ENCODE data around the gene HECTD3. TPM values are rescaled to one million over a fixed set of nuclear protein-coding genes. Genes with fewer than 3 reads are reported as not detected.

The HECTD3 gene
- total RNA-seq, 2 donors from 2014 or later: 89.1 to 103 TPM

DNA sequence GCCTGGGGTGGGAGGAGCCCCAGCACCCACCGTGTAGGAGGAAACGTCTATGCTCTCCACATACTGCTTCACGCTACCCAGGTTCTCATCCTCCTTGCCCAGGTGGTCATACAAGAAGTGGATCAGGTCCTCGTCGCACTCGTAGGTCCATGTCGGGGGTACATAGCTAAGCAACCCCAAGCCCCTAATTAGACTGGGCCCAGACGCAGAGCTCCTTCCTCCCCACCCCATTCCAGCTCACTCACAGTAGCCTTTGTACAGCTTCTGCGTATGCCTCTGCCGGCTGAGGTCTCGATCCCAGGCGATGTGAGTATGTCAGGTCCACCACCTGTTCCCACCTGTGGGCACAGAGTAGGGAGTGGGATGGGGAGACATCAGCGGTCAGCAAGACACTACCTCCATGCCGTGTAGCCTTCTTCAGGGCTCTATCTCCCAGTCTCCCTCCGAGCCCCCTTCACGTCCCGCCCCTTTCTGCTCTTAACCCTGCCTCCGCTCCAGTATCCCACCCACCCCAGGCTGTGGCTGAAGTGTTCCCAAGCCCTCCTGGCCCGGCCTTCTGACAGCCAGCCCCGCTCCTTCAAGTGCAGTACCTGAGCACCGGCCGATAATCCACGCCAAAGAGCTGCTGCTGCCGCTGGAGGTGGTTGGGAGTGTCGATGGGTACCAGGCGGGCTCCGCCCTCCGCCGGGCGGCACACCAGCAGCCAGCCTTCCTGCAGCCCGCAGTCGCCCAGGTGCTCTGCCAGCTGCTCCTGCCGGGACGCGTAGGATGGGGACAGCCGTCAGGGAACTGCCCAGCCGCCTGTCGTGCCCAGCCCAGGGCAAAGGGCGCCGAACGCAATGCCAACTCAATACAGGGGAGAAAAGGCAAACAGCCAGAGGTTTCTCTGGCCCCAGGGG lies 919 bp downstream of the HECTD3 start:
- peak overlapping the region; percentile 90 for H3K4me3 ChIP-seq
- H3K27ac ChIP-seq: peak overlapping the region; percentile 75
- TF ChIP-seq CTCF (IDR thresholded peaks at IDR 0.05): no peak
- intact Hi-C loops (cut with DNase I): loop anchor here (5.0 kb wide), 1 partner anchor 482 kb away; the partner anchor contains the start of gene TESK2
- H3K9ac ChIP-seq (ENCODE audit: low read depth in 2 of 2, low read length in 2 of 2): peak overlapping the region; percentile 76 to 84
- H3K9me3 ChIP-seq: no peaks in the 10 kb centered on the region
- H3K36me3 ChIP-seq: peaks cover 31% of the 10 kb centered on the region
- H3K4me1 ChIP-seq: peaks cover 12% of the 10 kb centered on the region
- no peaks in the 10 kb centered on the region for H3K27me3 ChIP-seq
- DNase-seq: peak; percentile 81

DNA sequence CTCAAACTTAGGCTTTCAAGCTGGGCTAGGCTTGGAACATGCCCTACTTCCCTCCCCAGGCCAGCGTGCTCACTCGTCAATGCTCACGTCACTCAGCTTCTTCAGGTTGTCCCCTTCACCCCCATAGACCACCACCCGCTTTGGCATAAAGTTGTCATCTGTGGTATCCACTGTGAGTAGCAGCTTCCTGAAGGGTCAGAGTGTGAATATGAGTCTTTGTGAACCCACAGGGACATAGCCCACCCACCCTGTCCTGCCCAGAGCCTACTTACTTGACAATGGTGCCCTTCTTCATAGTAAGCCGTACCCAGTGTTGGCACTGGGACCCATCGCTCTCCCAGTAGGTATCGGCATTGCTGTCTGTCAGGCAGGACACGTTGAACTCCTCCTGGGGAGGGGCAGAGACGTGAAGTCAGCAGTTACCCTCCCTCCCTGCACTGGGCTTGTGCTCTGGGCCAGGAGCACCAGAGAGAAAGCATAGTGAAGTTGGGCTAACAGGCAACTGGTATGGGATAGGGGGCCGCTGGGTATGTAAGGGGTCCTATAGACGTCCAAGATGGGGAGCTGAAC lies 1.7 kb downstream of the HECTD3 start:
- no peak for TF ChIP-seq CTCF (IDR thresholded peaks at IDR 0.05)

GRCh38 chr1:45008516-45008915 lies 2.6 kb downstream of the HECTD3 start:
- intact Hi-C loops (cut with DNase I): no loop called here
- no peak overlapping the region for H3K27ac ChIP-seq
- H3K4me1 ChIP-seq: peaks cover 12% of the 10 kb centered on the region
- TF ChIP-seq CTCF (IDR thresholded peaks at IDR 0.05): no peak
- no peak for DNase-seq
- no peaks in the 10 kb centered on the region for H3K9me3 ChIP-seq
- peaks cover 33% of the 10 kb centered on the region for H3K36me3 ChIP-seq
- H3K4me3 ChIP-seq: no peak overlapping the region
- no peak overlapping the region for H3K9ac ChIP-seq (ENCODE audit: low read depth in 2 of 2, low read length in 2 of 2)
- H3K27me3 ChIP-seq: no peaks in the 10 kb centered on the region

More for the DNA sequence above, 1.7 kb downstream of the HECTD3 start:
- Histone ChIP-seq H3K36me3 (peaks cover 33% of the 10 kb centered on the region), H3K4me3 (no peak overlapping the region), H3K27me3 (no peaks in the 10 kb centered on the region), H3K9ac (ENCODE audit: low read depth in 2 of 2, low read length in 2 of 2) (peak overlapping the region; percentile 8 to 76), H3K9me3 (no peaks in the 10 kb centered on the region), H3K4me1 (peaks cover 12% of the 10 kb centered on the region), H3K27ac (no peak overlapping the region)
- DNase-seq: no peak
- intact Hi-C loops (cut with DNase I): no loop called here

DNA sequence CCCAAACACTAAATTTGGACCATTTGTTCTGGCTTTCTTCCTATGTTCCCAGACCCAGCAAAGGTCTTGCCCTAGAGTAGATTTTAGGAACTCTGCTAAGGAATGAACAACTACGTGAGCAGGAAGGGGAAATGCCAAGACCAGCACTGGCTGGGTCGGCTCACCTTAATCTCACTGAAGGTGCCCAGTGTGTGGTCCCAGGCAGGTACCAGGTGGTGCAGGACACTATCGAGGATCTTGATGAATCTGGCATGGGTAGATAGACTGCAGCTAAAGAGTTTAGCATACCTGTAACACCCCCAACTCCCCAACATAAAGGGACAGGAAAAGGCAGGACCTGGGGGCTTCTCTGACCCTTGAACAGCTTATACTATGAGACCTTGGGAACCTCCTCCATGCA lies 3.0 kb downstream of the HECTD3 start:
- Histone ChIP-seq H3K4me1 (peaks cover 12% of the 10 kb centered on the region), H3K9me3 (no peaks in the 10 kb centered on the region), H3K27me3 (no peaks in the 10 kb centered on the region), H3K9ac (ENCODE audit: low read depth in 2 of 2, low read length in 2 of 2) (no peak overlapping the region), H3K36me3 (peaks cover 36% of the 10 kb centered on the region), H3K27ac (no peak overlapping the region), H3K4me3 (no peak overlapping the region)
- no peak for DNase-seq
- TF ChIP-seq CTCF (IDR thresholded peaks at IDR 0.05): no peak
- intact Hi-C loops (cut with DNase I): no loop called here

- Histone ChIP-seq H3K36me3 (peaks cover 40% of the 10 kb centered on the region), H3K9ac (ENCODE audit: low read depth in 2 of 2, low read length in 2 of 2) (no peak overlapping the region), H3K27ac (no peak overlapping the region), H3K4me1 (peaks cover 12% of the 10 kb centered on the region), H3K4me3 (no peak overlapping the region), H3K27me3 (no peaks in the 10 kb centered on the region), H3K9me3 (no peaks in the 10 kb centered on the region)
- DNase-seq: no peak
- no peak for TF ChIP-seq CTCF (IDR thresholded peaks at IDR 0.05)
- intact Hi-C loops (cut with DNase I): no loop called here
Observed at GRCh38 chr1:45007311-45007710, 3.8 kb downstream of the HECTD3 start.

Data from colonic mucosa (tissue), 4 donors.